T1000 (cell line): ENCODE results near the gene JADE2.
"Not testable (repeated sequence)": the region's sequence is repeated elsewhere in the genome, so short reads cannot be mapped to it uniquely, and the experiment has no call there.

ENCODE experiments used
- DNase-seq: peaks from one replicate; lab custom pipeline; 2025; ENCODE audit warnings: mixed read lengths; lab: John Stamatoyannopoulos, UW

The JADE2 gene

GRCh38 chr5:134552301-134552700 lies 26.8 kb downstream of the JADE2 start:
- DNase-seq = peak; percentile 56

GRCh38 chr5:134552716-134553115 lies 27.2 kb downstream of the JADE2 start:
- not testable (repeated sequence) for DNase-seq

- DNase-seq = no peak
These were observed 28.4 kb downstream of the JADE2 start for GRCh38 chr5:134553821-134554267.

- DNase-seq = peak; percentile 86
These were observed 29.1 kb downstream of the JADE2 start for GRCh38 chr5:134554319-134555222.

GRCh38 chr5:134555223-134555889 lies 29.9 kb downstream of the JADE2 start:
- no peak for DNase-seq

GRCh38 chr5:134555890-134556311 lies 30.4 kb downstream of the JADE2 start:
- peak; percentile 83 for DNase-seq

GRCh38 chr5:134556588-134556987 lies 31.1 kb downstream of the JADE2 start:
- DNase-seq = not testable (repeated sequence)

- DNase-seq = no peak
These were observed 31.5 kb downstream of the JADE2 start for GRCh38 chr5:134556994-134557393.

GRCh38 chr5:134559672-134560071 lies 34.2 kb downstream of the JADE2 start:
- no peak for DNase-seq

- no peak for DNase-seq
These were observed 35.2 kb downstream of the JADE2 start for GRCh38 chr5:134560698-134561097.

GRCh38 chr5:134561871-134562296 lies 36.4 kb downstream of the JADE2 start:
- DNase-seq = no peak

- no peak for DNase-seq
These were observed 37.8 kb downstream of the JADE2 start for GRCh38 chr5:134563221-134563620.

- DNase-seq = no peak
These were observed 38.5 kb downstream of the JADE2 start for GRCh38 chr5:134563962-134564361.

GRCh38 chr5:134564396-134564795 lies 38.9 kb downstream of the JADE2 start:
- no peak for DNase-seq

- no peak for DNase-seq
These were observed 40.6 kb downstream of the JADE2 start for GRCh38 chr5:134565791-134566740.

- DNase-seq = no peak
These were observed 41.3 kb downstream of the JADE2 start for GRCh38 chr5:134566741-134567221.

- no peak for DNase-seq
These were observed 42.3 kb downstream of the JADE2 start for GRCh38 chr5:134567641-134568336.

GRCh38 chr5:134568337-134568700 lies 42.8 kb downstream of the JADE2 start:
- no peak for DNase-seq

GRCh38 chr5:134568761-134569695 lies 43.6 kb downstream of the JADE2 start:
- no peak for DNase-seq

- no peak for DNase-seq
These were observed 44.4 kb downstream of the JADE2 start for GRCh38 chr5:134569758-134570364.
